Fibroblast of skin of left quadriceps (primary cell): ENCODE data around the gene REG4.
"Not testable (repeated sequence)": the region's sequence is repeated elsewhere in the genome, so short reads cannot be mapped to it uniquely, and the experiment has no call there.

ENCODE experiments used
- DNase-seq, 2 experiments: peaks; one replicate each; pipeline ENCODE4 v3.0.0-alpha.2; 2013; ENCODE audit warnings: low read depth in 2 of 2

REG4 gene

GRCh38 chr1:119806489-119806888 lies 4.8 kb downstream of the REG4 start:
- no peak for DNase-seq

GRCh38 chr1:119805746-119806145 lies 5.5 kb downstream of the REG4 start:
- no peak for DNase-seq

GRCh38 chr1:119805247-119805646 lies 6.0 kb downstream of the REG4 start:
- no peak for DNase-seq

- no peak for DNase-seq
Measured at GRCh38 chr1:119799599-119800177, 11.6 kb downstream of the REG4 start.

- no peak for DNase-seq
Measured at GRCh38 chr1:119799003-119799402, 12.3 kb downstream of the REG4 start.

GRCh38 chr1:119797606-119798005 lies 13.7 kb downstream of the REG4 start:
- no peak for DNase-seq

GRCh38 chr1:119797162-119797561 lies 14.1 kb downstream of the REG4 start:
- DNase-seq, result no peak

GRCh38 chr1:119795261-119796200 lies 15.7 kb downstream of the REG4 start:
- DNase-seq, result no peak

- no peak for DNase-seq
Measured at GRCh38 chr1:119794876-119795240, 16.4 kb downstream of the REG4 start.

GRCh38 chr1:119794230-119794875 lies 16.9 kb downstream of the REG4 start:
- no peak for DNase-seq

GRCh38 chr1:119791377-119791776 lies 19.9 kb downstream of the REG4 start:
- no peak for DNase-seq

- no peak for DNase-seq
Measured at GRCh38 chr1:119790451-119791198, 20.6 kb downstream of the REG4 start.

GRCh38 chr1:119787776-119788175 lies 23.5 kb downstream of the REG4 start:
- DNase-seq, result no peak

- DNase-seq, result not testable (repeated sequence)
Measured at GRCh38 chr1:119786473-119787050, 24.7 kb downstream of the REG4 start.

- not testable (repeated sequence) for DNase-seq
Measured at GRCh38 chr1:119786046-119786445, 25.2 kb downstream of the REG4 start.

GRCh38 chr1:119784191-119784781 lies 27.0 kb downstream of the REG4 start:
- DNase-seq, result no peak

- no peak for DNase-seq
Measured at GRCh38 chr1:119783354-119784185, 27.7 kb downstream of the REG4 start.

GRCh38 chr1:119782631-119783325 lies 28.5 kb downstream of the REG4 start:
- no peak for DNase-seq

- no peak for DNase-seq
Measured at GRCh38 chr1:119781434-119782210, 29.6 kb downstream of the REG4 start.
